Neuronal stem cell (in vitro differentiated cells): Measurements from ENCODE around the gene FCER1G.

Experiments used
- DNase-seq: peaks from one replicate; pipeline ENCODE4 v3.0.0-alpha.2; 2013; ENCODE audit warnings: low spot score
- H2AFZ ChIP-seq: one replicate; pipeline ENCODE4 v1.6.1; 2013; ENCODE audit warnings: mild to moderate bottlenecking, low read length, inconsistent platforms
- H2AK5ac ChIP-seq: 2 replicates; pipeline ENCODE4 v1.6.1; 2013; ENCODE audit warnings: low read depth, mild to moderate bottlenecking, inconsistent platforms, low read length, moderate library complexity, mixed read lengths
- H2BK120ac ChIP-seq: 2 replicates; pipeline ENCODE4 v1.6.1; 2013; ENCODE audit warnings: low read depth, mild to moderate bottlenecking, inconsistent platforms, low read length, moderate library complexity, mixed read lengths
- H2BK12ac ChIP-seq: one replicate; pipeline ENCODE4 v1.6.1; 2013; ENCODE audit warnings: low read length, inconsistent platforms
- H2BK15ac ChIP-seq: 2 replicates; pipeline ENCODE4 v1.6.1; 2013; ENCODE audit warnings: mild to moderate bottlenecking, low read length, inconsistent platforms, mixed read lengths
- H2BK5ac ChIP-seq: one replicate; pipeline ENCODE4 v1.6.1; 2013; ENCODE audit warnings: inconsistent platforms, mild to moderate bottlenecking, low read length, moderate library complexity
- H3K14ac ChIP-seq: one replicate; pipeline ENCODE4 v1.6.1; 2013; ENCODE audit warnings: low read length, inconsistent platforms
- H3K18ac ChIP-seq: 2 replicates; pipeline ENCODE4 v1.6.1; 2013; ENCODE audit warnings: low read length, inconsistent platforms
- H3K23ac ChIP-seq: 2 replicates; pipeline ENCODE4 v1.6.1; 2013; ENCODE audit warnings: low read depth, mild to moderate bottlenecking, mixed read lengths, low read length, inconsistent platforms; ENCODE audit not compliant: poor library complexity
- H3K27ac ChIP-seq: replicated peaks from 3 replicates; pipeline ENCODE4 v1.5.1; 2013; ENCODE audit warnings: low read length, inconsistent platforms
- H3K27me3 ChIP-seq, 3 experiments: 2 replicates each; pipeline ENCODE4 v1.6.1; 2013; ENCODE audit warnings: low read length in 3 of 3, mild to moderate bottlenecking in 2 of 3, inconsistent platforms in 1 of 3, low read depth in 1 of 3, mixed read lengths in 1 of 3, moderate library complexity in 1 of 3; ENCODE audit not compliant: control insufficient read depth in 3 of 3, insufficient read depth in 3 of 3
- H3K36me3 ChIP-seq, 2 donors: replicated peaks in 1 of 2; 2 replicates each; pipeline ENCODE4 v1.6.1; 2013; ENCODE audit warnings: low read length in 2 of 2; ENCODE audit not compliant: control insufficient read depth in 2 of 2, insufficient read depth in 2 of 2
- H3K4ac ChIP-seq: 2 replicates; pipeline ENCODE4 v1.6.1; 2013; ENCODE audit warnings: inconsistent platforms, mild to moderate bottlenecking, low read length, moderate library complexity
- H3K4me1 ChIP-seq, 2 donors: 1 replicate in 1 of 2; 2 replicates in 1 of 2; pipeline ENCODE4 v1.6.1; 2013; ENCODE audit warnings: low read length in 2 of 2, low read depth in 1 of 2; ENCODE audit not compliant: control insufficient read depth in 2 of 2, insufficient read depth in 1 of 2
- H3K4me2 ChIP-seq: one replicate; pipeline ENCODE4 v1.6.1; 2013; ENCODE audit warnings: mild to moderate bottlenecking, low read length, inconsistent platforms; ENCODE audit not compliant: insufficient read depth, poor library complexity, severe bottlenecking
- H3K4me3 ChIP-seq, 2 donors: 2 replicates each; pipeline ENCODE4 v1.5.1; 2013; ENCODE audit warnings: low read length in 2 of 2, mild to moderate bottlenecking in 2 of 2, inconsistent platforms in 1 of 2, moderate library complexity in 1 of 2
- H3K79me1 ChIP-seq: one replicate; pipeline ENCODE4 v1.6.1; 2013; ENCODE audit warnings: low read depth, mild to moderate bottlenecking, inconsistent platforms, low read length, moderate library complexity
- H3K9ac ChIP-seq: one replicate; pipeline ENCODE4 v1.6.1; 2013; ENCODE audit warnings: mild to moderate bottlenecking, low read depth, low read length, inconsistent platforms; ENCODE audit not compliant: poor library complexity
- H3K9me3 ChIP-seq, 2 donors: replicated peaks in 1 of 2; 2 replicates each; pipeline versions ENCODE3 to v1.6.1; 2013; ENCODE audit warnings: low read length in 2 of 2, mild to moderate bottlenecking in 2 of 2, inconsistent platforms in 1 of 2, low read depth in 1 of 2, mixed read lengths in 1 of 2, moderate library complexity in 1 of 2; ENCODE audit not compliant: control insufficient read depth in 2 of 2, insufficient read depth in 1 of 2
- H4K8ac ChIP-seq: one replicate; pipeline ENCODE4 v1.6.1; 2013; ENCODE audit warnings: low read depth, mild to moderate bottlenecking, inconsistent platforms, low read length, moderate library complexity
- H4K91ac ChIP-seq: one replicate; pipeline ENCODE4 v1.6.1; 2013; ENCODE audit warnings: low read length, low read depth, mild to moderate bottlenecking, inconsistent platforms; ENCODE audit not compliant: poor library complexity
- WGBS, 2 donors: extraction: QIAGEN DNeasy Blood & Tissue Kit; methylation state at CpG; one replicate each; pipeline ENCODE4 v1.1.7; 2013; ENCODE audit warnings: missing lambda C conversion rate in 2 of 2, mixed read lengths in 1 of 2; ENCODE audit not compliant: insufficient read length in 2 of 2, insufficient replicate concordance in 1 of 2; ENCODE audit errors: extremely low coverage in 2 of 2; 5-methylcytosine and 5-hydroxymethylcytosine counted together

FCER1G gene

DNA sequence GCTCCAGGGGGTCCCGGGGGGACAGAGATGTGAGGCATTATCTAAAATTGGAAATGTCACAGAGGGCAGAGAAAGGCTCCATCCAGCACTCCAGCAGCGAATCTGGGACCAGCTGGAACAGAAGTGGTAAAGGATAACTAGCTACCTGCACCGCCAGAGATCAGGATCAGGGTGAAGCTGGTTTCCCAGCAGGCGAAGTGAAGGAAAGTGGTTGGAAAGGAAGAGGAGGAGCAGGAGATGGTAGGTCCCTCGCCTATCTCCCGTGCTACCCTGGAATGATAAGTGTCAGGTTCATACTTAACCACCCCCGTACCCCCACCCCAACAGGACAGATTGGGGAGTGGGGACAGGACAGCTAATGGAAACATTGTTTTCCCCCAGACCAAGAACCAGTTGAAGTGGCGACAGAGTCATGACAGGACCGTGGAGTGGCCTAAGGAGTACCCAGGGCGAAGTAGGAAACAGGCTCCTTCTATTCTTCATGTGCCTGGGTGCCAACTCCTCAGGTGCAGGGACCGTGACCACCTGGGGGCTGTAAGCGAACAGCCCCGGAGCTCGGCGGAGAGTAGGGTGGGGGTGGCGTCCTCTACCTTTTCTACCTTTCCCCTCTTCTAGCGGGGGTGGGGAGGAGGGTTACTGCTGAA, 38.5 kb upstream of the FCER1G start:
- Histone ChIP-seq H3K79me1 (peaks cover 6% of the 10 kb centered on the region), H3K4me3 (peak overlapping the region; percentile 79 to 84), H3K9me3 (no peaks in the 10 kb centered on the region), H3K23ac (peak overlapping the region; percentile 76), H2BK120ac (no peak overlapping the region), H4K91ac (no peak overlapping the region), H3K36me3 (peaks cover 27 to 43% of the 10 kb centered on the region in 2 donors), H3K14ac (no peak overlapping the region), H2BK12ac (no peak overlapping the region), H2AFZ (peak overlapping the region; percentile 95), H4K8ac (no peak overlapping the region), H3K4me1 (peaks cover 6 to 10% of the 10 kb centered on the region in 2 donors), H3K4me2 (peak overlapping the region; percentile 90), H2BK5ac (peak overlapping the region; percentile 84), H2BK15ac (no peak overlapping the region), H3K9ac (peak overlapping the region; percentile 95), H3K27ac (no peak overlapping the region), H2AK5ac (peak overlapping the region; percentile 43), H3K27me3 (no peaks in the 10 kb centered on the region), H3K4ac (no peak overlapping the region), H3K18ac (peak overlapping the region; percentile 92)
- DNase-seq, result no peak
- WGBS, 2 donors, result no CpG with 5 or more reads among the region's 17 CpGs

GRCh38 chr1:161177112-161177935, 37.8 kb upstream of the FCER1G start, which contains the start of gene B4GALT3:
B4GALT3 (minus strand) TSS chr1:161177507; CDS start chr1:161176060, 1,447 bp downstream.
- peak within 1 kb of the TSS; percentile 84 for H2BK5ac ChIP-seq
- H3K27me3 ChIP-seq, result no peaks in the 10 kb centered on the region
- H3K79me1 ChIP-seq, result peaks cover 6% of the 10 kb centered on the region
- H3K14ac ChIP-seq, result no peak within 1 kb of the TSS
- no peak within 1 kb of the TSS for H2BK12ac ChIP-seq
- H3K4me2 ChIP-seq, result peak within 1 kb of the TSS; percentile 90
- no peak within 1 kb of the TSS for H3K27ac ChIP-seq
- no CpG with 5 or more reads among the region's 50 CpGs for WGBS, 2 donors
- no peak within 1 kb of the TSS for H4K91ac ChIP-seq
- peak within 1 kb of the TSS; percentile 95 for H2AFZ ChIP-seq
- H3K4ac ChIP-seq, result no peak within 1 kb of the TSS
- peak within 1 kb of the TSS; percentile 92 for H3K18ac ChIP-seq
- H3K36me3 ChIP-seq, result peaks cover 22 to 36% of the 10 kb centered on the region in 2 donors
- peak within 1 kb of the TSS; percentile 43 for H2AK5ac ChIP-seq
- peak within 1 kb of the TSS; percentile 95 for H3K9ac ChIP-seq
- H3K9me3 ChIP-seq, result no peaks in the 10 kb centered on the region
- peaks cover 6 to 10% of the 10 kb centered on the region in 2 donors for H3K4me1 ChIP-seq
- peak within 1 kb of the TSS; percentile 76 for H3K23ac ChIP-seq
- peak; percentile 82 for DNase-seq
- H2BK120ac ChIP-seq, result no peak within 1 kb of the TSS
- H4K8ac ChIP-seq, result no peak within 1 kb of the TSS
- H3K4me3 ChIP-seq, result peak within 1 kb of the TSS; percentile 79 to 84
- H2BK15ac ChIP-seq, result peak within 1 kb of the TSS; percentile 82

- Histone ChIP-seq H3K4me1 (peaks cover 6 to 10% of the 10 kb centered on the region in 2 donors), H2AFZ (peak overlapping the region; percentile 95), H3K14ac (no peak overlapping the region), H3K18ac (no peak overlapping the region), H3K27me3 (no peaks in the 10 kb centered on the region), H3K79me1 (peaks cover 6% of the 10 kb centered on the region), H2AK5ac (no peak overlapping the region), H3K9me3 (no peaks in the 10 kb centered on the region), H2BK120ac (no peak overlapping the region), H3K23ac (no peak overlapping the region), H3K4me3 (peak overlapping the region; percentile 76 to 79), H4K91ac (no peak overlapping the region), H2BK5ac (no peak overlapping the region), H4K8ac (no peak overlapping the region), H2BK12ac (no peak overlapping the region), H2BK15ac (no peak overlapping the region), H3K4me2 (peak overlapping the region; percentile 82), H3K9ac (no peak overlapping the region), H3K27ac (no peak overlapping the region), H3K36me3 (peaks cover 20 to 30% of the 10 kb centered on the region in 2 donors), H3K4ac (no peak overlapping the region)
- no peak for DNase-seq
- WGBS, 2 donors, result no CpG with 5 or more reads among the region's 9 CpGs
Measured at GRCh38 chr1:161177936-161178244, 37.2 kb upstream of the FCER1G start.

DNA sequence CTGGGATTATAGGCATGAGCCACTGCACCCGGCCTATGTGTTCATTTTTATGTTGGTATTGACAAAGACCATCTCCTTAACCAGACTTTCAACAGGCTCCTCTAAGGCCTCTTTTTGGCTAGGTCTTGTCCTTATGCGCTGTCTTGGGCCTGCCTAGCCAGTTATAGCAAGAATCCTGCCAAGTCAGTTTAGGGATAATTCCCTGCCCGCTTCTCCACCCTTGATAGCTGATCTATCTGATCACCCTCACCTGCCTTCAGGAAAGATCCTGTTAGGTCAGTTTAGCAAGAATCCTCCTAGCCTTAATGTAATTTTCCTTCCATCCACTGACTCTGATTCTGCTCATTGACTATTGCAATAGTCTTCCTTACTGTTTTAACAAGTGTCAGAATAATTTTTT, 35.4 kb upstream of the FCER1G start:
- Histone ChIP-seq H2BK15ac (no peak overlapping the region), H3K4me2 (no peak overlapping the region), H3K9ac (no peak overlapping the region), H2AK5ac (no peak overlapping the region), H3K4me1 (peaks cover 6 to 10% of the 10 kb centered on the region in 2 donors), H3K18ac (no peak overlapping the region), H3K9me3 (no peaks in the 10 kb centered on the region), H2BK12ac (no peak overlapping the region), H4K91ac (no peak overlapping the region), H3K4ac (no peak overlapping the region), H2BK5ac (no peak overlapping the region), H3K23ac (no peak overlapping the region), H3K27me3 (no peaks in the 10 kb centered on the region), H3K79me1 (peaks cover 6% of the 10 kb centered on the region), H2AFZ (no peak overlapping the region), H3K27ac (no peak overlapping the region), H3K14ac (no peak overlapping the region), H3K4me3 (no peak overlapping the region), H4K8ac (no peak overlapping the region), H3K36me3 (peaks cover 8 to 14% of the 10 kb centered on the region in 2 donors), H2BK120ac (no peak overlapping the region)
- WGBS, 2 donors, result no CpG with 5 or more reads among the region's 3 CpGs
- DNase-seq, result no peak
